Measurements from ENCODE around the gene SKAP1. TPM values are rescaled to one million over a fixed set of nuclear protein-coding genes. Genes with fewer than 3 reads are reported as not detected.

The SKAP1 gene
- total RNA-seq, result 1 to 10 TPM in 2 of 4 donors, under 1 TPM in 2; 0.33 to 2.1 (median 1.0) TPM

- WGBS, 2 donors, result 19 to 36% methylated on average over 27 to 49 of the region's 65 CpGs
These were observed at the start of gene SKAP1 for GRCh38 chr17:48429638-48430586. TSS of gene SKAP1 (minus strand) at chr17:48430214.

GRCh38 chr17:48479014-48479402 is 49.0 kb upstream of the SKAP1 start:
- Histone ChIP-seq H3K36me3 (no peaks in the 10 kb centered on the region), H3K27ac (no peak overlapping the region), H3K4me1 (no peaks in the 10 kb centered on the region), H3K9me3 (no peaks in the 10 kb centered on the region), H3K27me3 (no peaks in the 10 kb centered on the region), H3K4me3 (replicated peaks in 1 of 3) (no peak overlapping the region)
- WGBS, 2 donors, result 31 to 43% methylated on average over 2 of the region's 2 CpGs
- TF ChIP-seq POLR2A (IDR thresholded peaks at IDR 0.05), result no peak
- TF ChIP-seq CTCF (IDR thresholded peaks at IDR 0.05), result no peak
- intact Hi-C loops (cut with DNase I), result no loop called here
- DNase-seq, result no peak

More at GRCh38 chr17:48429638-48430586, at the start of gene SKAP1:
- Histone ChIP-seq H3K27ac (no peak within 1 kb of the TSS), H3K4me3 (replicated peaks in 1 of 3) (no peak within 1 kb of the TSS), H3K9me3 (no peaks in the 10 kb centered on the region), H3K36me3 (no peaks in the 10 kb centered on the region), H3K4me1 (no peaks in the 10 kb centered on the region), H3K27me3 (no peaks in the 10 kb centered on the region)
- intact Hi-C loops (cut with DNase I), result no loop called here
- DNase-seq, result peak; percentile 3 to 5
- no peak for TF ChIP-seq POLR2A (IDR thresholded peaks at IDR 0.05)
- no peak for TF ChIP-seq CTCF (IDR thresholded peaks at IDR 0.05)

- 78 to 81% methylated on average over 9 of the region's 9 CpGs for WGBS, 2 donors
- Histone ChIP-seq H3K9me3 (no peaks in the 10 kb centered on the region), H3K36me3 (no peaks in the 10 kb centered on the region), H3K27me3 (no peaks in the 10 kb centered on the region), H3K4me3 (replicated peaks in 1 of 3) (no peak overlapping the region), H3K4me1 (no peaks in the 10 kb centered on the region), H3K27ac (no peak overlapping the region)
- no peak for DNase-seq
- intact Hi-C loops (cut with DNase I), result no loop called here
- no peak for TF ChIP-seq CTCF (IDR thresholded peaks at IDR 0.05)
- TF ChIP-seq POLR2A (IDR thresholded peaks at IDR 0.05), result no peak
These were observed 48.4 kb upstream of the SKAP1 start for GRCh38 chr17:48478224-48479013.

GRCh38 chr17:48477221-48477620 is 47.2 kb upstream of the SKAP1 start:
- Histone ChIP-seq H3K36me3 (no peaks in the 10 kb centered on the region), H3K27me3 (no peaks in the 10 kb centered on the region), H3K27ac (no peak overlapping the region), H3K4me1 (peaks cover 0 to 6% of the 10 kb centered on the region in 2 donors), H3K9me3 (no peaks in the 10 kb centered on the region), H3K4me3 (replicated peaks in 1 of 3) (no peak overlapping the region)
- no peak for TF ChIP-seq POLR2A (IDR thresholded peaks at IDR 0.05)
- no peak for TF ChIP-seq CTCF (IDR thresholded peaks at IDR 0.05)
- DNase-seq, result no peak
- WGBS, 2 donors, result 30 to 48% methylated on average over 1 of the region's 1 CpG
- intact Hi-C loops (cut with DNase I), result no loop called here

Measured in thyroid gland (tissue), 4 donors.